Measurements from ENCODE around the gene ISCA2. TPM values are rescaled to one million over a fixed set of nuclear protein-coding genes. Genes with fewer than 3 reads are reported as not detected.

ISCA2 gene
- total and polyA plus RNA-seq, 2 donors (not counting 1 experiment from before 2014, with no cell fraction given), result 11.7 to 32.1 TPM

GRCh38 chr14:74526854-74527585 is 33.5 kb downstream of the ISCA2 start:
- H4K20me1 ChIP-seq (ENCODE audit: control insufficient read depth, extremely low read depth, insufficient read depth, low read length), result no peaks in the 10 kb centered on the region
- H3K4me3 ChIP-seq (replicated peaks in 1 of 4; ENCODE audit: control extremely low read depth in 1 of 4, insufficient read depth in 1 of 4, low read depth in 3 of 4, low read length in 4 of 4), result no peak overlapping the region
- H3K79me2 ChIP-seq (ENCODE audit: control insufficient read depth, insufficient read depth, low read length), result no peaks in the 10 kb centered on the region
- no peak overlapping the region for H2AFZ ChIP-seq (ENCODE audit: low read length)
- peaks cover 5% of the 10 kb centered on the region for H3K4me1 ChIP-seq (ENCODE audit: control insufficient read depth, extremely low read depth, insufficient read depth, low read length)
- TF ChIP-seq EZH2 (IDR thresholded peaks at IDR 0.05; ENCODE audit: low read length, missing control alignments), result no peak
- TF ChIP-seq, protein P1, sequence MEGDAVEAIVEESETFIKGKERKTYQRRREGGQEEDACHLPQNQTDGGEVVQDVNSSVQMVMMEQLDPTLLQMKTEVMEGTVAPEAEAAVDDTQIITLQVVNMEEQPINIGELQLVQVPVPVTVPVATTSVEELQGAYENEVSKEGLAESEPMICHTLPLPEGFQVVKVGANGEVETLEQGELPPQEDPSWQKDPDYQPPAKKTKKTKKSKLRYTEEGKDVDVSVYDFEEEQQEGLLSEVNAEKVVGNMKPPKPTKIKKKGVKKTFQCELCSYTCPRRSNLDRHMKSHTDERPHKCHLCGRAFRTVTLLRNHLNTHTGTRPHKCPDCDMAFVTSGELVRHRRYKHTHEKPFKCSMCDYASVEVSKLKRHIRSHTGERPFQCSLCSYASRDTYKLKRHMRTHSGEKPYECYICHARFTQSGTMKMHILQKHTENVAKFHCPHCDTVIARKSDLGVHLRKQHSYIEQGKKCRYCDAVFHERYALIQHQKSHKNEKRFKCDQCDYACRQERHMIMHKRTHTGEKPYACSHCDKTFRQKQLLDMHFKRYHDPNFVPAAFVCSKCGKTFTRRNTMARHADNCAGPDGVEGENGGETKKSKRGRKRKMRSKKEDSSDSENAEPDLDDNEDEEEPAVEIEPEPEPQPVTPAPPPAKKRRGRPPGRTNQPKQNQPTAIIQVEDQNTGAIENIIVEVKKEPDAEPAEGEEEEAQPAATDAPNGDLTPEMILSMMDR (conservative IDR thresholded peaks at IDR 0.05 in 1 of 2, IDR thresholded peaks at IDR 0.05 in 1 of 2; ENCODE audit: low read depth in 1 of 2, low read length in 2 of 2), result no peak
- no peak overlapping the region for H3K27ac ChIP-seq (ENCODE audit: insufficient read depth, low read length)
- no peak for DNase-seq (ENCODE audit: low read depth in 2 of 2)
- no peaks in the 10 kb centered on the region for H3K9me3 ChIP-seq (ENCODE audit: control insufficient read depth, insufficient read depth, low read depth, low read length)
- no peaks in the 10 kb centered on the region for H3K27me3 ChIP-seq (ENCODE audit: control insufficient read depth, insufficient read depth, low read length)
- H3K36me3 ChIP-seq (ENCODE audit: control insufficient read depth, insufficient read depth, low read length), result peaks cover 23% of the 10 kb centered on the region
- no peak overlapping the region for H3K9ac ChIP-seq (ENCODE audit: insufficient read depth, low read length)
- no peak overlapping the region for H3K4me2 ChIP-seq (ENCODE audit: extremely low read depth, insufficient read depth, low read length)

GRCh38 chr14:74527736-74528280 is 34.2 kb downstream of the ISCA2 start:
- DNase-seq (ENCODE audit: low read depth in 2 of 2), result no peak
- TF ChIP-seq, protein P1 (conservative IDR thresholded peaks at IDR 0.05 in 1 of 2, IDR thresholded peaks at IDR 0.05 in 1 of 2; ENCODE audit: low read depth in 1 of 2, low read length in 2 of 2), result no peak

DNA sequence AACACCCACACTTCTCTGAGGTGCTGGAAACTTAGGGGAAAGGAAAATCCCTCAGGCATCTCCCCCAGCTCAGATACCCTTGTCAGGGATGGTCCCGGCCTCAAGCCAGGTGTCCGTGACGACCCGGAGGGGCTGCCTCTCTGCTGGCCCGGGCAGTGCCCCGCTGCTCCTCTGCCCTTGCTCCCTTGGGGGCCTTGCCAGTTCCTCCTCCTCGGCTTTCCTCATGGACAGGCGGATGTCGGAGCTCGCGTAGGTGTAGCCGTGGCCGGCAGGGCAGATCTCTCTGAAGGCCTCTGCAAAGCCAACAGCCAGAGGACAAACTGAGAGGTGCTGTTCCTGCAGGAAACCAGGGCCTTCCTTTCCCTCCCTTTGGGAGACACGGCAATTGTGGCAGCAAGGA is 34.8 kb downstream of the ISCA2 start:
- no peak overlapping the region for H3K4me2 ChIP-seq (ENCODE audit: extremely low read depth, insufficient read depth, low read length)
- no peaks in the 10 kb centered on the region for H4K20me1 ChIP-seq (ENCODE audit: control insufficient read depth, extremely low read depth, insufficient read depth, low read length)
- no peaks in the 10 kb centered on the region for H3K27me3 ChIP-seq (ENCODE audit: control insufficient read depth, insufficient read depth, low read length)
- no peak overlapping the region for H2AFZ ChIP-seq (ENCODE audit: low read length)
- DNase-seq (ENCODE audit: low read depth in 2 of 2), result no peak
- H3K36me3 ChIP-seq (ENCODE audit: control insufficient read depth, insufficient read depth, low read length), result peaks cover 22% of the 10 kb centered on the region
- TF ChIP-seq, protein P1 (conservative IDR thresholded peaks at IDR 0.05 in 1 of 2, IDR thresholded peaks at IDR 0.05 in 1 of 2; ENCODE audit: low read depth in 1 of 2, low read length in 2 of 2), result no peak
- TF ChIP-seq EZH2 (IDR thresholded peaks at IDR 0.05; ENCODE audit: low read length, missing control alignments), result no peak
- no peaks in the 10 kb centered on the region for H3K9me3 ChIP-seq (ENCODE audit: control insufficient read depth, insufficient read depth, low read depth, low read length)
- no peak overlapping the region for H3K9ac ChIP-seq (ENCODE audit: insufficient read depth, low read length)
- no peak overlapping the region for H3K4me3 ChIP-seq (replicated peaks in 1 of 4; ENCODE audit: control extremely low read depth in 1 of 4, insufficient read depth in 1 of 4, low read depth in 3 of 4, low read length in 4 of 4)
- peaks cover 5% of the 10 kb centered on the region for H3K4me1 ChIP-seq (ENCODE audit: control insufficient read depth, extremely low read depth, insufficient read depth, low read length)
- no peaks in the 10 kb centered on the region for H3K79me2 ChIP-seq (ENCODE audit: control insufficient read depth, insufficient read depth, low read length)
- no peak overlapping the region for H3K27ac ChIP-seq (ENCODE audit: insufficient read depth, low read length)

More at GRCh38 chr14:74527736-74528280, 34.2 kb downstream of the ISCA2 start:
- Histone ChIP-seq H4K20me1 (ENCODE audit: control insufficient read depth, extremely low read depth, insufficient read depth, low read length) (no peaks in the 10 kb centered on the region), H3K4me2 (ENCODE audit: extremely low read depth, insufficient read depth, low read length) (no peak overlapping the region), H3K27me3 (ENCODE audit: control insufficient read depth, insufficient read depth, low read length) (no peaks in the 10 kb centered on the region), H3K9me3 (ENCODE audit: control insufficient read depth, insufficient read depth, low read depth, low read length) (no peaks in the 10 kb centered on the region), H2AFZ (ENCODE audit: low read length) (no peak overlapping the region), H3K4me1 (ENCODE audit: control insufficient read depth, extremely low read depth, insufficient read depth, low read length) (peaks cover 5% of the 10 kb centered on the region), H3K79me2 (ENCODE audit: control insufficient read depth, insufficient read depth, low read length) (no peaks in the 10 kb centered on the region), H3K4me3 (replicated peaks in 1 of 4; ENCODE audit: control extremely low read depth in 1 of 4, insufficient read depth in 1 of 4, low read depth in 3 of 4, low read length in 4 of 4) (no peak overlapping the region), H3K9ac (ENCODE audit: insufficient read depth, low read length) (no peak overlapping the region), H3K27ac (ENCODE audit: insufficient read depth, low read length) (no peak overlapping the region), H3K36me3 (ENCODE audit: control insufficient read depth, insufficient read depth, low read length) (peaks cover 20% of the 10 kb centered on the region)
